Activated CD8-positive, alpha-beta memory T cell treated with anti-CD3 and anti-CD28 coated beads for 36 hours (primary cell): ENCODE measurements around the gene KRTAP21-3. TPM values are rescaled to one million over a fixed set of nuclear protein-coding genes. Genes with fewer than 3 reads are reported as not detected.
"Not testable (repeated sequence)": the region's sequence is repeated elsewhere in the genome, so short reads cannot be mapped to it uniquely, and the experiment has no call there.

ENCODE experiments used
- CTCF ChIA-PET: fragments of 350-600 bp; sonication (Branson Sonifier 250); formaldehyde crosslinking; loops from one replicate; lab custom pipeline; 2021; ENCODE audit warnings: antibody characterized with exemption; lab: Charles Lee
- POLR2A ChIA-PET: fragments of 350-600 bp; sonication (Branson Sonifier 250); formaldehyde crosslinking; loops from one replicate; lab custom pipeline; 2021; ENCODE audit warnings: antibody characterized with exemption; lab: Charles Lee
- total RNA-seq, 2 experiments: library from RNA; stranded (reverse); gene quantifications; one replicate each; pipeline ENCODE4 v1.2.3, GENCODE V29; 2021

KRTAP21-3 gene, protein sequence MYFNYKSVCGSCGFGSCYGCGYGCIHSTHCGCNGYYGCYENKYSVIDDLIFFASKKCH
- total RNA-seq, result not detected

DNA sequence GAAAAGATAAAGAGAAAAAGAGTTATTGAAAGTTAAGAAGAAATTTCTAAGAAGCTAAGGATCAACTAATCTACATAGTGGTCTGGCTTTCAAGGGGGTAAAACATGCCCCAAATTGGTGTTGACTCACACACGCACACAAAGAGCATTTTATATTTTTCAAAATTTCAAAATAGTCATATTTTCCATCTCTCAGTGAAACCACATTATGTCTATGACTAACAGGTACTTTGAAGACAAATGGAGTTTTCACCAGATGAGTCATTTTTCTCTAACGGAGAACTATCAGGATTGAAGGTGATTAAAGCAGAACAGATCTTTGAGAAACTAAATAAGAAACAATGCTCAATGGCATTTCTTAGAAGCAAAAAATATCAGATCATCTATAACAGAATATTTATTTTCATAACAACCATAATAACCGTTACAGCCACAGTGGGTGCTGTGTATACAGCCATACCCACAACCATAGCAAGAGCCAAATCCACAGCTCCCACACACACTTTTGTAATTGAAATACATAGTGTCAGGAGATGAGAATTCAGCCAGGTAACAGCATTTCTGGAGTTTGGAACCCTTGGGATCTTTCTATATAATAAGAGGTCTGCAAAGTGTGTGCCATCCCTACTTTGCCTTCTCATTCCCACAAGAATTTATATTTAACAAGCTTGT lies at the start of gene KRTAP21-3:
Gene KRTAP21-3, minus strand, starts transcription at position 539 of the 671 bp plus-strand sequence. Its CDS starts 18 bp downstream, at position 521.
- POLR2A ChIA-PET, result no interaction called here
- CTCF ChIA-PET, result no interaction called here

DNA sequence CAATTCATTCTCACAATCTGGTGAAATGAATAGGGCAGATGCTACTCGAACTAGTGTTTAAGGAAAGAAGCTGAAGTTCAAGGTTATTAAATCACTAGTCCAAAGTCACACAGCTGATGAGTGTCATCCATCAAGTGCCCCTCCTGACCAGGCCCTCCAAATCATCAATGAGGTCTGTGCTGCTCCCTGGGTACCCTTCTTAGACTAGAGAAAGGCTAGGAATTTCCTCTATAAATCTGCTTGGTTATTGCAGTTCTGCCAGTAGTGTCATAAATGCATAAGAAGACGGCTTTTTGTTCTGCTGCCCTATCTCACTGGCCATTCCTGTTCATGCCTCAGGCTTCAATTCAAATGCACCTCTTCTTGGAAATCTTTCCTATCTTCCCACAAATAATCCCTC lies 42.2 kb upstream of the KRTAP21-3 start:
- CTCF ChIA-PET, result no interaction called here

DNA sequence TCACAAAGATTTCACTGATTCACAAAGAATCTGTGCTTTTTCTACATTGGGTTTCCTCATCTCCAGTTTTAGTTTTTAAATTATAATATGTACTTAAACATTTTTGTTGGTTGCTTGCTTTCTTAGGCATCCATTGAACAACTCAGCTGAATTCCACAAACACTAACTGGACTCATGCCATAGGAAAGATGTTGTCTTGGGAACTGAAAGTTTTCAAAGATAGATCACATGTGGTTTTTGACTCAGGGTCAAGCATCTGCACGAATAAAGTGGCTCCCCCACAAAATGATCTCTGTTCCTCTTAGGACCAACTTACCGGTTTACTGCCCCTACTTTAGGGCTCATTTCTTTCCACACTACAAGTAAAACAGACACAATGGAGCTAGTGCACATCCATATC lies 39.7 kb upstream of the KRTAP21-3 start:
- ChIA-PET CTCF (no interaction called here), POLR2A (no interaction called here)

More for the DNA sequence above, 42.2 kb upstream of the KRTAP21-3 start:
- POLR2A ChIA-PET, result no interaction called here

DNA sequence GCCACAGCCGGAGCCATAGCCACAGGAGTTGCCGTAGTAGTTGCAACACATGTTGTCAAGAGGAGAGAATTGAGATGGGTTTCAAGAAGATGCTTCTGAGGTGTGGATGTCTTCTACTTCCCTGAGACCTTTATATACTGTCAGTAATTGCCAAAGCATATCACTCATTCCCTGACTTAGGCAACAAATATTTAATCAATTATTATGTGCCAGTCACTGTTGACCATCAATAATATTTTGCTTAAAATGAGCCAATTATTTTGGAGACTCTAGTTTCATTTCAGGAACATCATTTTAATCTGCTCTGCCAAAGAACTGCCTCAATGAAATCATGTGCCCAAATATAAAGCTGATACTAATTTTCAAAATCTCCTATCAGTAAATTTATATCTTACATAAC lies 36.8 kb upstream of the KRTAP21-3 start, which contains the start of gene KRTAP21-1:
Gene KRTAP21-1, minus strand, starts transcription at position 101 of the 400 bp plus-strand sequence. Its CDS starts 50 bp downstream, at position 51.
- POLR2A ChIA-PET, CTCF ChIA-PET: not testable (repeated sequence)

DNA sequence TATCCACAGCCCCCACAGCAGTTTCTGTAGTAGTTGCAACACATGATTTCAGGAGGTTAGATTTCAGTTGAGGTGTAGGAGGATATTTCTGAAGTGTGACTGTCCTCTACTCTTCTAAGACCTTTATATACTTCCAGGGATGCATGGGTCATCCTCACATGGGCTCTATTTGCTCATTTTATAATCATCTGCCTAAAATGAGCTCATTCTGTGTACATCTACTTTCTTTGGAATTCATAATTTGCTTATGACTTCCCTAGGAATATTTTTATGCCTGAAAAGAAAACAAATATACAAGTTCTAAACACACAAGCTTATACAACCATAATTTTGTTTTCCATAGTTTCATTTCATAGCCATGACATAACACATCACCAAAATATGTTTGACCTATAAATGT lies 28.6 kb upstream of the KRTAP21-3 start, which contains the start of gene KRTAP21-2:
Gene KRTAP21-2, minus strand, starts transcription at position 101 of the 400 bp plus-strand sequence. Its CDS starts 57 bp downstream, at position 44.
- CTCF ChIA-PET, result no interaction called here
- POLR2A ChIA-PET, result no interaction called here

DNA sequence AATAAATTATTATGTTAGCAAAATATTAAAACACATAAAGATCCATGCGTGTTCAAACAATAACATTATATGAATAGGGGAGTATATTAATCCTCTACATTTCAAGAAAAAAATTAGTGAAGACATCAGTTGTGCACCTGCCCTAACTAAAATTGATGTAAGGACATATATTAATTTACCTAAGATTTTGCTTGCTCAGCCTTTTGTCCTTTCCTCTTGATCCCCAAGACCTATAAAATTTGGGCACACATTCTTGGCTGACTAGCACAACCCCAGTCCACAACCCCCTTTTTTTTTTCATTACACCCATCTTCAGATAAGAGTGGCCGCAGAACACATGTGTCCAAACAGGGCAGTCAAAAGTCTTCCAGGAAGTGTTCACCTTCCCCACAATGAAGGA lies 21.9 kb upstream of the KRTAP21-3 start:
- POLR2A ChIA-PET, result no interaction called here

DNA sequence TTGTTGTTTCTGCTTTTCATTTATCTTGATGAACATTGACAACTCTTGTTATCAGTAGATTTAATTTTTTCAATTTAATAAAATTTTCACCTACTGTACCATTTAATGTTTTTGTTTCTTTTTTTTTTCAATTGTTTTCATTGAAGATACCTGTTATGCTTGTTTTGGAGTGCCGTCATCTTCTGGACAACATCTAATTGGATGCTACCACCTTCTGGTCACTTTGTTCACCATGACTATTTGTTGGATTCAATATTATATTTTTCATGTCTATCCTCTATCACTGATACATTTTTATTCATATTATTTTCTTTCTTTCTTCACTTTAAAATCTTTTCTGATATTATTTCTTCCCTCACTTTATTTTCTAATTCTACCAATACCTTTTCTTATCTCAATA lies 14.4 kb upstream of the KRTAP21-3 start:
- CTCF ChIA-PET, result no interaction called here
- POLR2A ChIA-PET, result no interaction called here

More for the DNA sequence above, 21.9 kb upstream of the KRTAP21-3 start:
- CTCF ChIA-PET, result no interaction called here

DNA sequence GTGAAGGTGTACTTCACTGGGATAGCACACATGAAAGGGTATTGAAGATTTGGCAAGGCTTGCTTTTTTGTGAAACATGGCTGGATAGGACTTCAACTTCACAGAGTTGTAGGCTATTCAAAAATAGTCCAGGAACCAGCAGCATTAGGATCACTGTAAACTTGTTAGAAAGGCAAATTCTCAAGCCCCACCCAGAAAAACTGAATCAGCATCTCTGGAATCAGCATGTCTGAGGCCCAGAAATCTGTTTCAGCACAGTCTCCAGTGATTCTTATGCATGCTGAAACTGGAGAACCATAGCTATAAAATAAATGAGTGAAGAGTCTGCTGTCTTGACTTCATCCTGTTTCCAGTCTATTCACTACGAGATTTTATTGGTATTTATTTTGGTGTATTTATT lies 8.1 kb upstream of the KRTAP21-3 start:
- ChIA-PET POLR2A (no interaction called here), CTCF (no interaction called here)

DNA sequence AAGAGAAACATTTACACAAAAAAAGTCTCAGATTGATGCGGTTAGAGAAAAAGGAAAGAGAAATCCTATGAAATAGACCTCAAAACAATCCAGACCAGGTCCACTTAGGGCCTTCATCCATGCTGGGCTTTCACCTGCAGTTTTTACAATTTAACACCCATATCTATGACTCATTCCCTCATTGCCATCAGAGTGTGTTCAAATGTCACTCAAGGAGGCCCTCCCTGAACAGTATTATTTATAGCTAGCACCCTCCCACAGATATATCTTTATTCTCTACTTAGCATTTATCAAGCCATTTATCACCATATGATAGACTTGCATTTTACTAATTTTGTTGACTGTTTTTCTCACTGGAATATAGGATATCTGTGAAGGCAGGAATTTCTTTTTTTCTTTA lies 824 bp upstream of the KRTAP21-3 start:
- POLR2A ChIA-PET, result no interaction called here
- CTCF ChIA-PET, result no interaction called here

DNA sequence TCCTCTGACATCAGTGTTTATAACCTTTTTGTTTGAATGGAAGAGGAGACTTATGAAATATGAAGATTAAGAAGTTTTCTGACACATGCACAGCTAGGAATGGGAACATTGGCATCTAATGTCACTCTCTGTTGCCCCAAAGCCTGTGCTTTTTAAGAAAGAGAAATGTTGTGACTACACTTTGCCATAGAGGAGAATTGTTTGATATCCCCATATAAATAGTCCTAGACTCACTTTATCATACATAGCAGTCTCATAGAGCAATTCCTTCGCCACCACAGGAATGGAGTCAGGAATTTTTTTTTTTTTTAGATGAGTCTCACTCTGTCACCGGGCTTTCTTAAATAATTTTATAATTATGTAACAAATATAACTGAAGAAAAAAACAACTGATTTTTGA lies 1.5 kb downstream of the KRTAP21-3 start:
- ChIA-PET CTCF (no interaction called here), POLR2A (no interaction called here)

DNA sequence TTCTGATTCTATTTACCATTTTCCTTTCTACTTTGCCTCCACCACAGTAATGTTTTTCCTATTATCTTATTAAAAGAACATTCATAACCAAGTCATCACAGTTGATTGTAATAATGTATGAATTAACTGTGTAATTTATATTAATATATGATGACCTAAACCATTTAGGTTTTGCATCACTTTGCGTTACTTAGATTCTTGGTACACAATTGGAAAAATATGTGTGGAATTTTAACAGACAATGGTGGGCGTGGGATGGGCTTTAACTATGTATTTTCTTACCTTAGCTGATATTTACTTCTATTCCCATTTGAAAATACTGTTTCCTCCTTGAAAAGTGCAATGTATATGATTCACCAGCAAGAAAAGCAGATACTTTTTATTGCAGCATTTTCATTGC lies 3.6 kb downstream of the KRTAP21-3 start:
- POLR2A ChIA-PET, result no interaction called here

DNA sequence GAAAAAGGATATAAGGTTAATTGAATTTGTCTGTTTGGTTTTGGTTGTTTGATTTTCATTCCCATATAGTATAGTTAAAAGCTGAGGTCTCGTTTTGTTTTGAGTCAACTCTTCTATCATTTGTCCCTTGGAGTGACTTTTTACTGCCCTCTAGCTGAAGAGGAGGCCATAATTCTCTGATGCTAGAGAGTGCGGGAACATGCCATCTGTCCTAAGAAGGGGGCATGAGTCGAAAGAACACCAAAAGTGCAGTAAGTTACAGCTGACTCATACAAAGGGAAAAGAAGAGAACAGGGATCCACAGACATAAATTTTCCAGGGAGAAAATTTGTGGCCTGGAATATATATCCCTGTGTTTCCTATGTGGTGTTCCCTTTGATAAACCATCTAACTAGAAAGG lies 4.1 kb downstream of the KRTAP21-3 start:
- ChIA-PET CTCF (no interaction called here), POLR2A (no interaction called here)

More for the DNA sequence above, 3.6 kb downstream of the KRTAP21-3 start:
- CTCF ChIA-PET, result no interaction called here

DNA sequence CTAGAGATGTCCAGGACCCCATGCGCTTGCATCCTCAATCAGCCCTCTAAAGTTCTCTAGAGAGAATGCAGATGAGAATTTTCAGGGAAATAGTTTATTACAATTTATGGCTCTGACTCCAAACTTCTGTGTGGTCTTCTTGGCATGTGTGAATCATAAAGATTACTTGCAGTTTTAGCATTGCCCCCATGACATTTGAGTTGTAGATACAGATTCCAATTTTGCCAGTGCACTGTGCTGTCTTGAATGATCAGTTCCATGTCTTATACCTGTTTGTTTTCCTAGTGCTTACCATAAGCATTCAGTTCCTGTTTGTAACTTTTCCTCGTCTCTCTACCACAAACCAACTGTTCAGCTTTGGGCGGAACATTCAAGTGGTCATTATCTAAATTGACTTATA lies 4.8 kb downstream of the KRTAP21-3 start:
- CTCF ChIA-PET, result no interaction called here

DNA sequence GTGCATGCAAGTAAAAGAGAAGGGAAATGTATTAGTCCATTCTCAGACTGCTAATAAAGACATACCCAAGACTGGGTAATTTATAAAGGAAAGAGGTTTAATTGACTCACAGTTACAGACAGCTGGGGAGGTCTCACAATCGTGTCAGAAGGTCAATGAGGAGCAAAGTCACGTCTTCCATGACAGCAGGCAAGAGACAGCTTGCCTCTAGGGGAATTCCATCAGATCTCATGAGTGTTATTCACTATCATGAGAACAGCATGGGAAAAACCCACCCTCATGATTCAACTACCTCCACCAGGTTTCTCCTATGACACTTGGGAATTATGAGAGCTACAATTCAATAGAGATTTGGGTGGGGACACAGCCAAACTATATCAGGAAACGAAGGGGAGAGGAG lies 8.1 kb downstream of the KRTAP21-3 start:
- ChIA-PET CTCF (no interaction called here), POLR2A (no interaction called here)

More for the DNA sequence above, 4.8 kb downstream of the KRTAP21-3 start:
- POLR2A ChIA-PET, result no interaction called here

DNA sequence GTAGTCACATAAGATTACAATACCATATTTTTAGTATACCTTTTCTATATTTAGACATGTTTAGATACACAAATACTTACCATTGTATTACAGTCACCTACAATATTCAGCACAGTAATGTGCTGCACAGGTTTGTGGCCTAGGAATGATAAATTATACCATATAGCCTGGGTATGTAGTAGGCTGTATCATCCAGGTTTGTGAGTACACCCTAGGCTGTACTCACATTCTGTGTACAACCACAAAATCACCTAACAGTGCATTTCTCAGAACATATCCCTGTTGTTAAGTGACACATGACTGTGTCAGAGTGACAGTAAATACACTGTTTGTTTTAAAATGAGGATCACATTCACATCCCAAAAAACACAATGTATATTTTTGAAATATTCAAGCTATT lies 11.2 kb downstream of the KRTAP21-3 start:
- POLR2A ChIA-PET, result no interaction called here

DNA sequence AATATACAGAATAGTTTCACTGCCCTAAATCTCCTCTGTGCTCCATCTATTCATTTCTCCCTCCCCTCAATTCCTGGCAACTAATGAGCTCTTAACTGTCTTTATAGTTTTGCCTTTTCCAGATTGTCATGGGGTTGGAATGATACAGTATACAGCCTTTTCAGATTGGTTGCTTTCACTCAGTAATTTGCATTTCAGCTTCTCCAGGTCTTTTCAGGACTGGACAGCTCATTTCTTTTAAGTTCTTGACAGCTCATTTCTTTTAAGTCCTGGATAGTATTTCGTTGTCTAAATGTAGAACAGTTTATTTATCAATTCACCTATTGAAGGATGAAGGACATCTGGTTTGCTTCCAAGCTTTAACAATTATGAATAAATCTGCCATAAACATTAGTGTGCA lies 22.6 kb downstream of the KRTAP21-3 start:
- ChIA-PET CTCF (no interaction called here), POLR2A (no interaction called here)

More for the DNA sequence above, 11.2 kb downstream of the KRTAP21-3 start:
- CTCF ChIA-PET, result no interaction called here

DNA sequence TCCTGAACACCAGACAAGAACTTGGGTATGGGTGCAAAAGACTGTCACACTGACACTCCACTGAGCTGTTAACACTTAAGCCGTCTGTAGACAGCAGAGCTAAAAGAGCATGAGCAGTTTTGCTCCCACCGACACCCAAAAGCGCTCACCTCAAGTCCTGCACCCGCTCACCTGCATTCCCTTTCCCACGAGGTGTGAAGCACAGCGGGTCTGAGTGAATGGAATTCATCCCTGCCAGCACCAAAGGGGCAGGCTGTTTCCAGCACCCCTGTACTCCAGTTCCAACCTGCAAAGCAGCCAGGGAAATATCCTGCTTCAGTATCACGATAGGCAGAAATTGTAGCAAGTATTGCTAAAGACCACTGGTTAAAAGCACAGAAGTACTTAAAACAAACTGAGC lies 28.8 kb downstream of the KRTAP21-3 start:
- ChIA-PET POLR2A (no interaction called here), CTCF (no interaction called here)

DNA sequence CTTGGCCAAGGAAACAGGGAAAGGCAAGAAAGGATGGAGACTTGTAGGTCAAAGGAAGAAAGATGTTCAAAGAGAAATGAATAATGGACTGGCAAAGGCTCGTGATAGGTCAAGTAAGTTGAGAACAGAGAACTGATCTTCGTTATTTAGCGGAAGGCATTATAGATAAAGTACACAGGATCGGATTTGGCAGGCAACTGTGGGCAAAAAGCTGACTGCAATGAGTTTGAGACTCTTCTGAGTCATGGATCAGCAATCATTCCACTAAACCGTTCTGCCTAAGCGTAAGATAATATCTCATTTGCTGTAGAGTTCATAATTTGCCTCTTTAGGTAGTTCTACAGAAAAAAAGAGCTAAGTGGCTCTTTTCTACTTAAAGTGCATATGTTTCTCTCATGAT lies 34.1 kb downstream of the KRTAP21-3 start:
- POLR2A ChIA-PET, result no interaction called here
- CTCF ChIA-PET, result no interaction called here

DNA sequence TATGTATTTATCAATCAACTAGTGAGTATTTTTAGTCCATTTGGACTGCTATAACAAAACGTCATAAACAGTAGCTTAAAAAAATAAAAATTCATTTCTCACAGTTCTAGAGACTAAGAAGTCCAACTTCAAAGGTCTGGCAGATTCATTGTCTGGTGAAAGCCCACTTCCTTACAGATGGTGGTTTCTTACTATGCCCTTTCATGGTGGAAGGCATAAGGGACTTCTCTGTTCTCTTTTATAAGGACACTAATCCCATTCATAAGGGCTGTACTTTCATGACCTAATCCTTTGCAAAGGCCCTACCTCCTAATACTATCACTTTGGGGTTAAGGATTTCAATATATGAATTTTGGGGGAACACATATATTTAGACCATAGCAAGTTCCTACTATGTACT lies 38.0 kb downstream of the KRTAP21-3 start:
- CTCF ChIA-PET, result no interaction called here
- POLR2A ChIA-PET, result no interaction called here

DNA sequence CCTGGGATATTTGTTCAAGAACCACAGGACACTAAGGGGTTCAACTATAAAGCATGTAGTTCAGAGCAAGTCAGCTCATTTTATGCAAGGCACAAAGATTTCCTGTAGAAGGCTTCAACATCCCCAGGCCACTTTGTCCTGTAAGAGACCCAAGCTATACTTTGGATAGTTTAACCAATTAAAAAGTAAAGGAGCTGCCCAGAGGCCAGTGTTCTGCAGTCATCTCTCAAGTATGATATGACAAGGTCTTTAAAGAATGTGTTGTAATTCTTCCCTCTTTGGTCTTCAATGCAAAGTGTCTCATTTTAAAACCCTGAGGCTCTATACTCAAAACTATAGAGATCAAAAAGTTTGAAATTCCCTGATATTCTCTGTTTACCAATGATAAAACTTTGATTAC lies 41.8 kb downstream of the KRTAP21-3 start:
- POLR2A ChIA-PET, result no interaction called here
- CTCF ChIA-PET, result no interaction called here

DNA sequence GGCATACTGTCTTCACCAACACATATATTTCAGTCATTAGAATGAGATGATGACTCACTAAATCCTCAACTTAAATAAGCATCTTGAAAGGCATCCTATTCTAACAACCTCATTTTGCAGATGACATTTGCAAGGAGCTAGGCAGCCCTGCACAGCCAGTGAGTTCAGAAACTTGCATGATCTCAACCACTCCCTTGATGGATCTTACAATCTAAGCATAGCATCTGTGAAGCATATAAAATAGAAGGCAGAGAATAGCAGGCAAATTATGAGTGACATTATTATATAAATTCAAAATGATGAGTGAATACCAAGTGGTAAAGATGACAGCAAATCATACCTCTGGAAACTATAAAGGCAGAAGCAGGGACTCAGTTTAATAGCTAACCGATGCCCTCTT lies 44.3 kb downstream of the KRTAP21-3 start:
- ChIA-PET POLR2A (no interaction called here), CTCF (no interaction called here)
